Measurements from ENCODE around the gene KLRC3. TPM values are rescaled to one million over a fixed set of nuclear protein-coding genes. Genes with fewer than 3 reads are reported as not detected.
"Not testable (repeated sequence)": the region's sequence is repeated elsewhere in the genome, so short reads cannot be mapped to it uniquely, and the experiment has no call there.

Gene KLRC3
- total RNA-seq, 2 experiments from 2014 or later, result 2.0 to 2.8 TPM

DNA sequence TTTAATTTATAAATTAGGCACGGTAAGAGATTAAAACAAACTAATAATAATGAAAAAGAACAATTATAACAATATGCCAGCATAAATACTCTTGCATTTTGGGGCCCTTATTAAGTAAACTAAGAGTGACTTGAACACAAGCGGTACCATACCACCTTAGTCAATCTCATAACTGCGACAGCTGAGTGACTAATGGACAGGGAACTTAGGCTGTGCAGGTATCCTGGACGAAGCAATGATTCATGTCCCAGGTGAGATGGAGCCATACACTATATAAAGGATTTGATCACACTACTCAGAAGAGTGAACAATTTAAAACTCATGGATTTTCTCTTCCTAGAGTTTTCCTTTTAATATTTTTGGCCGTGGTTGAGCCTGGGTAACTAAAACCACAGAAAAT, 15.1 kb downstream of the KLRC3 start:
- TF ChIP-seq, protein P1, sequence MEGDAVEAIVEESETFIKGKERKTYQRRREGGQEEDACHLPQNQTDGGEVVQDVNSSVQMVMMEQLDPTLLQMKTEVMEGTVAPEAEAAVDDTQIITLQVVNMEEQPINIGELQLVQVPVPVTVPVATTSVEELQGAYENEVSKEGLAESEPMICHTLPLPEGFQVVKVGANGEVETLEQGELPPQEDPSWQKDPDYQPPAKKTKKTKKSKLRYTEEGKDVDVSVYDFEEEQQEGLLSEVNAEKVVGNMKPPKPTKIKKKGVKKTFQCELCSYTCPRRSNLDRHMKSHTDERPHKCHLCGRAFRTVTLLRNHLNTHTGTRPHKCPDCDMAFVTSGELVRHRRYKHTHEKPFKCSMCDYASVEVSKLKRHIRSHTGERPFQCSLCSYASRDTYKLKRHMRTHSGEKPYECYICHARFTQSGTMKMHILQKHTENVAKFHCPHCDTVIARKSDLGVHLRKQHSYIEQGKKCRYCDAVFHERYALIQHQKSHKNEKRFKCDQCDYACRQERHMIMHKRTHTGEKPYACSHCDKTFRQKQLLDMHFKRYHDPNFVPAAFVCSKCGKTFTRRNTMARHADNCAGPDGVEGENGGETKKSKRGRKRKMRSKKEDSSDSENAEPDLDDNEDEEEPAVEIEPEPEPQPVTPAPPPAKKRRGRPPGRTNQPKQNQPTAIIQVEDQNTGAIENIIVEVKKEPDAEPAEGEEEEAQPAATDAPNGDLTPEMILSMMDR (IDR thresholded peaks at IDR 0.05), result no peak
- ChIA-PET POLR2A (interaction anchor here (1.2 to 2.7 kb wide), 4 partner anchors 14 to 736 kb away, joined by 3 to 13 read pairs (median 4); partner anchors contain the start of gene CLEC2D), CTCF (interaction anchor here (1.1 kb wide), 1 partner anchor 154 kb away, joined by 3 read pairs; no protein-coding TSS in a partner anchor)
- ATAC-seq (peak; percentile 40), DNase-seq (no peak)
- H3K27me3 Mint-ChIP-seq, result no peaks in the 10 kb centered on the region
- peak overlapping the region; percentile 73 for H3K27ac Mint-ChIP-seq
- H3K4me3 Mint-ChIP-seq, result peak overlapping the region; percentile 59
- peaks cover 26% of the 10 kb centered on the region for H3K36me3 Mint-ChIP-seq (ENCODE audit: low read depth)
- H3K4me1 Mint-ChIP-seq (ENCODE audit: low read depth), result peaks cover 38% of the 10 kb centered on the region
- intact Hi-C loops (cut with micrococcal nuclease), result no loop called here
- H3K9me3 Mint-ChIP-seq, result peaks cover 4% of the 10 kb centered on the region

DNA sequence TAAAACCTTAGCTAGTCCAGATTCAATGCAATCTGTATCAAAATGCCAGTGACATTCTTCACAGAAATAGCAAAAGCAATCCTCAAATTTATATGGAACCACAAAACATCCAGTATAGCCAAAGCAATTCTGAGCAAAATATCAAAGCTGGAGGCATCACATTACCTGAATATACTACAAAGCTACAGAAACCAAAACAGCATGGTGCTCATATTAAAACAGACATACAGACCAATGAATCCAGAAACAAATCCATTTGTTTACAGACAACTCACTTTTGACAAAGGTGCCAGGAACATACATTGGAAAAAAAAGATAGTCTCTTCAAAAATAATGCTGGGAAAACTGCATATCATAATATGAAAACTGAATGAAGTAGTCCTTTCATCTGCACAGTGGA, 15.6 kb downstream of the KLRC3 start:
- Mint-ChIP-seq H3K27me3 (no peaks in the 10 kb centered on the region), H3K4me3 (peak overlapping the region; percentile 59), H3K36me3 (ENCODE audit: low read depth) (peaks cover 31% of the 10 kb centered on the region), H3K27ac (peak overlapping the region; percentile 29), H3K9me3 (peaks cover 7% of the 10 kb centered on the region), H3K4me1 (ENCODE audit: low read depth) (peaks cover 41% of the 10 kb centered on the region)
- ChIA-PET POLR2A (interaction anchor here (0.7 to 1.3 kb wide), 4 partner anchors 13 to 735 kb away, joined by 3 to 4 read pairs (median 4); partner anchors contain the start of gene CLEC2D), CTCF (interaction anchor here (1.1 kb wide), 1 partner anchor 154 kb away, joined by 3 read pairs; no protein-coding TSS in a partner anchor)
- ATAC-seq (no peak), DNase-seq (no peak)
- TF ChIP-seq, protein P1 (IDR thresholded peaks at IDR 0.05), result no peak
- intact Hi-C loops (cut with micrococcal nuclease), result no loop called here

DNA sequence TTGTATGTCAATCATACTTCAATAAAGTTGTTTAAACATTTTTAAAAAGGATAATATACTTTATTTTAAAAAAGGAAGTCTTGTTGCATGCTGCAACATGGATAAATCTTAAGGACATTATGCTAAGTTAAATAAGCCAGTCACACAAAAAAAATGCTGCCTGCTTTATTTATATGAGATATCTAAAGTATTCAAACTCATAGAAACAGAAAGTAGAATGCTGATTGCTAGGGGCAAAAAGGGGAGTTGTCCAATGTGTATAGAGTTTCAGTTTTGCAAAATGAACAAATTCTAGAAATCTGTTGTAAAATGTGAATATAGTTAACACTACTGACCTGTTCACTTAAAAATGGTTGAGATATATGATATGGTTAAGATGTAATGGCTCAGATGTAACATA, 19.6 kb downstream of the KLRC3 start:
- peak overlapping the region; percentile 61 for H3K4me3 Mint-ChIP-seq
- no peaks in the 10 kb centered on the region for H3K27me3 Mint-ChIP-seq
- H3K9me3 Mint-ChIP-seq, result peaks cover 10% of the 10 kb centered on the region
- H3K36me3 Mint-ChIP-seq (ENCODE audit: low read depth), result peaks cover 39% of the 10 kb centered on the region
- TF ChIP-seq, protein P1 (IDR thresholded peaks at IDR 0.05), result no peak
- peak; percentile 26 for ATAC-seq
- DNase-seq, result no peak
- peaks cover 45% of the 10 kb centered on the region for H3K4me1 Mint-ChIP-seq (ENCODE audit: low read depth)
- H3K27ac Mint-ChIP-seq, result peak overlapping the region; percentile 72
- intact Hi-C loops (cut with micrococcal nuclease), result no loop called here
- ChIA-PET POLR2A (interaction anchor here (1.3 kb wide), 1 partner anchor 36 kb away, joined by 4 read pairs; no protein-coding TSS in a partner anchor), CTCF (interaction anchor here (1.1 kb wide), 1 partner anchor 11 kb away, joined by 4 read pairs; no protein-coding TSS in a partner anchor)

DNA sequence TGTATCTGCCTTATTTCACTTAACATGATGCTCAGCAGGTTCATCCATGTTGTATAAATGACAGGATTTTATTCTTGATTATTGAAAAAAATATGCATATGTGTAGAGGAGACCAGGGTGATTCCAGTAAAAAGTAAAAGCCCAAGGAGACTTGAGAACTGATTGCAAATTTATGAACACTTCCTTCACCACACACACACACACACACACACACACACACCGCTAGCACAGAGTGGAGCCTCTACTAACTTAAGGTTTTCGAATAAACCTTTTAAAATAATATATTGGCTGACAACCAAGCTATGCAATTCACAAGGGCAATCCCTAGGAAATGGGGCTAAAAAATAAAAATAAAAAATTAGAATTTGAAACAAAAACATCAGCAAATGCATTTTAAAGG, 22.2 kb downstream of the KLRC3 start:
- H3K27me3 Mint-ChIP-seq, result no peaks in the 10 kb centered on the region
- H3K36me3 Mint-ChIP-seq (ENCODE audit: low read depth), result peaks cover 31% of the 10 kb centered on the region
- TF ChIP-seq, protein P1 (IDR thresholded peaks at IDR 0.05), result no peak
- H3K4me1 Mint-ChIP-seq (ENCODE audit: low read depth), result peaks cover 65% of the 10 kb centered on the region
- DNase-seq (no peak), ATAC-seq (no peak)
- CTCF ChIA-PET, result interaction anchor here (0.6 to 2.6 kb wide), 4 partner anchors 18 to 162 kb away, joined by 3 to 13 read pairs (median 3); no protein-coding TSS in a partner anchor
- peak overlapping the region; percentile 66 for H3K4me3 Mint-ChIP-seq
- H3K27ac Mint-ChIP-seq, result peak overlapping the region; percentile 92
- intact Hi-C loops (cut with micrococcal nuclease), result loop anchor here (5.0 kb wide), 1 partner anchor 99 kb away; no protein-coding TSS in a partner anchor
- peaks cover 6% of the 10 kb centered on the region for H3K9me3 Mint-ChIP-seq
- POLR2A ChIA-PET, result interaction anchor here (0.6 to 2.4 kb wide), 4 partner anchors 9 to 160 kb away, joined by 3 to 12 read pairs (median 5); no protein-coding TSS in a partner anchor

DNA sequence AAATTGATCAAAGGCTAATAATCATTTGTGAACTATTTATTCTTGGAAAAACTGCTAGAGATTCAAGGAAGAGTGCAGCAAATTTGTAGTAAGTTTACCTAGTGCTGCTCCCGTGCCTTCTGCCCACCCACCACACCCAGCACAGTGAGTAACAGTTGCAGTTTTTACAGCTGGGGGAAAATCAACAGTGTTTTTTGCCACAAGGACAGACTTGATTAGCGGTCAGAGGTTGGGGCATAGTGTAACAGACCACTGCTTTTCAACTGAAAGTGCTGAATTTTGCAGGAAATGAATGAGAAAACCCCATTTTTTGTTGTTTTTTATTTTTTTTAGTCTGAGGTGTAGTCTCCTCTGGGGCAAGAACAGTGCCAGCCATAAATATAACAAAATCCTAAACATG, 23.1 kb downstream of the KLRC3 start:
- no peaks in the 10 kb centered on the region for H3K27me3 Mint-ChIP-seq
- peak overlapping the region; percentile 92 for H3K27ac Mint-ChIP-seq
- ATAC-seq, result peak; percentile 40
- TF ChIP-seq, protein P1 (IDR thresholded peaks at IDR 0.05), result no peak
- H3K4me1 Mint-ChIP-seq (ENCODE audit: low read depth), result peaks cover 68% of the 10 kb centered on the region
- H3K36me3 Mint-ChIP-seq (ENCODE audit: low read depth), result peaks cover 28% of the 10 kb centered on the region
- peak; percentile 69 for DNase-seq
- H3K9me3 Mint-ChIP-seq, result peaks cover 6% of the 10 kb centered on the region
- peak overlapping the region; percentile 66 for H3K4me3 Mint-ChIP-seq
- POLR2A ChIA-PET, result interaction anchor here (0.6 to 2.4 kb wide), 7 partner anchors 9 to 530 kb away, joined by 3 to 12 read pairs (median 4); no protein-coding TSS in a partner anchor
- CTCF ChIA-PET, result interaction anchor here (0.8 to 2.6 kb wide), 4 partner anchors 19 to 244 kb away, joined by 3 to 13 read pairs (median 4); no protein-coding TSS in a partner anchor
- intact Hi-C loops (cut with micrococcal nuclease), result loop anchor here (5.0 kb wide), 1 partner anchor 100 kb away; no protein-coding TSS in a partner anchor

DNA sequence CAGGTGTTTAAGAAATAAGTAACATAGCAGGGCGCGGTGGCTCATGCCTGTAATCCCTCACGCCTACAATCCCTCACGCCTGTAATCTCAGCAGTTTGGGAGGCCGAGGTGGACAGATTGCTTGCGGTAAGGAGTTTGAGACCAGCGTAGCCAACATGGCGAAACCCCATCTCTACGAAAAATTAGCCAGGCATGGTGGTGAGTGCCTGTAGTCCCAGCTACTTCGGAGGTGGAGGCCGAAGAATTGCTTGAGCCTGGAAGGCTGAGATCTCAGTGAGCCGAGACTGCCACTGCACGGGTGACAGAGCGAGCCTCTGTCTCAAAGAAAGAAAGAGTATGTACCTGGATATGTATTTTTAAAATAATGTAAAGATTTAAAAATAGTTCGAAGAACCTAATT, 24.2 kb downstream of the KLRC3 start:
- ATAC-seq, result not testable (repeated sequence)
- POLR2A ChIA-PET, result interaction anchor here (0.6 to 2.6 kb wide), 8 partner anchors 7 to 163 kb away, joined by 3 to 19 read pairs (median 3); no protein-coding TSS in a partner anchor

More for the DNA sequence above, 24.2 kb downstream of the KLRC3 start:
- CTCF ChIA-PET, result interaction anchor here (0.6 to 2.6 kb wide), 3 partner anchors 11 to 243 kb away, joined by 3 to 13 read pairs (median 4); no protein-coding TSS in a partner anchor
- intact Hi-C loops (cut with micrococcal nuclease), result loop anchor here (5.0 kb wide), 1 partner anchor 101 kb away; no protein-coding TSS in a partner anchor
- Mint-ChIP-seq H3K36me3 (ENCODE audit: low read depth) (peaks cover 23% of the 10 kb centered on the region), H3K27ac (peak overlapping the region; percentile 97), H3K4me3 (peak overlapping the region; percentile 63), H3K4me1 (ENCODE audit: low read depth) (peaks cover 69% of the 10 kb centered on the region)
- H3K9me3 Mint-ChIP-seq, H3K27me3 Mint-ChIP-seq, DNase-seq: not testable (repeated sequence)

Measured in activated CD8-positive, alpha-beta T cell treated with anti-CD3 and anti-CD28 coated beads for 36 hours (primary cell).